GM12801 (cell line): ENCODE data around the gene JAZF1.

ENCODE experiments used
- CTCF ChIP-seq: IDR thresholded peaks from one replicate; pipeline ENCODE4 v1.5.1; 2011; ENCODE audit warnings: control low read depth; ENCODE audit not compliant: insufficient read length; ENCODE audit errors: extremely low read depth

Gene JAZF1

GRCh38 chr7:28136420-28136819 lies 44.2 kb downstream of the JAZF1 start:
- no peak for TF ChIP-seq CTCF

GRCh38 chr7:28135760-28136159 lies 44.8 kb downstream of the JAZF1 start:
- TF ChIP-seq CTCF = no peak

- no peak for TF ChIP-seq CTCF
Measured at GRCh38 chr7:28135315-28135714, 45.3 kb downstream of the JAZF1 start.

GRCh38 chr7:28133872-28134271 lies 46.7 kb downstream of the JAZF1 start:
- TF ChIP-seq CTCF = no peak

GRCh38 chr7:28132959-28133870 lies 47.4 kb downstream of the JAZF1 start:
- no peak for TF ChIP-seq CTCF

GRCh38 chr7:28130277-28130676 lies 50.3 kb downstream of the JAZF1 start:
- TF ChIP-seq CTCF = no peak

- TF ChIP-seq CTCF = no peak
Measured at GRCh38 chr7:28128608-28129007, 52.0 kb downstream of the JAZF1 start.
